Breast epithelium (tissue), 4 donors: Measurements from ENCODE around the gene KANSL3. TPM values are rescaled to one million over a fixed set of nuclear protein-coding genes. Genes with fewer than 3 reads are reported as not detected.
A peak's percentile ranks its signal among the peaks of the same experiment; 100 is the strongest.

ENCODE experiments used
- DNase-seq, 2 donors: peaks; one replicate each; pipeline ENCODE4 v3.0.0-alpha.2; 2019; ENCODE audit warnings: low spot score in 2 of 2
- H3K27ac ChIP-seq, 2 donors: fragments of 200-600 bp; sonication (generic) in 1 of 2; one replicate each; pipeline ENCODE4 v1.5.1; 2016 to 2019; ENCODE audit warnings: mild to moderate bottlenecking in 1 of 2
- H3K27me3 ChIP-seq, 2 donors: fragments of 200-600 bp; sonication (generic) in 1 of 2; one replicate each; pipeline versions ENCODE4 v1.5.1 to v1.6.0; 2017 to 2019; ENCODE audit warnings: control low read depth in 1 of 2, mild to moderate bottlenecking in 1 of 2
- H3K36me3 ChIP-seq: fragments of 200-600 bp; one replicate; pipeline ENCODE4 v1.5.1; 2019
- H3K4me1 ChIP-seq, 2 donors: fragments of 200-600 bp; sonication (generic); one replicate each; pipeline ENCODE4 v1.5.1; 2016 to 2019; ENCODE audit warnings: control low read depth in 1 of 2
- H3K4me3 ChIP-seq, 3 donors: fragments of 200-600 bp; sonication (generic); 1 replicate in 2 of 3; 2 replicates in 1 of 3; pipeline ENCODE4 v1.5.1; 2016 to 2019; ENCODE audit warnings: mild to moderate bottlenecking in 3 of 3, moderate library complexity in 2 of 3
- H3K9me3 ChIP-seq, 2 donors: fragments of 200-600 bp; sonication (generic) in 1 of 2; one replicate each; pipeline ENCODE4 v1.5.1; 2016 to 2019; ENCODE audit warnings: control low read depth in 1 of 2
- POLR2A ChIP-seq: fragments of 450-650 bp; IDR thresholded peaks from one replicate; pipeline ENCODE4 v1.6.1; 2016; ENCODE audit warnings: antibody characterized with exemption, mild to moderate bottlenecking, moderate library complexity
- POLR2AphosphoS5 ChIP-seq, 3 donors: sonication (generic); formaldehyde crosslinking; IDR thresholded peaks; one replicate each; pipeline ENCODE4 v1.6.1; 2017; ENCODE audit warnings: antibody characterized with exemption in 3 of 3
- intact Hi-C: fragments of 100-400 bp; cut with DNase I; formaldehyde crosslinking; loops from one replicate; pipeline ENCODE4 v1.15.1; 2023; ENCODE audit warnings: low total_unique reads
- total RNA-seq, 3 donors: library from RNA; depleted of rRNA; stranded (reverse); fragments of >200 nt; gene quantifications; one replicate each; pipeline ENCODE4 v1.1.0, GENCODE V29; 2016
- TF ChIP-seq, protein P1 (sequence below), 3 donors: fragments of 450-650 bp; IDR thresholded peaks; one replicate each; pipeline ENCODE4 v1.5.1; 2016 to 2017; ENCODE audit warnings: antibody characterized with exemption in 3 of 3, mild to moderate bottlenecking in 3 of 3, moderate library complexity in 3 of 3

KANSL3 gene
- total RNA-seq, 3 donors from 2014 or later, result 44.2 to 64.1 (median 53.1) TPM

DNA sequence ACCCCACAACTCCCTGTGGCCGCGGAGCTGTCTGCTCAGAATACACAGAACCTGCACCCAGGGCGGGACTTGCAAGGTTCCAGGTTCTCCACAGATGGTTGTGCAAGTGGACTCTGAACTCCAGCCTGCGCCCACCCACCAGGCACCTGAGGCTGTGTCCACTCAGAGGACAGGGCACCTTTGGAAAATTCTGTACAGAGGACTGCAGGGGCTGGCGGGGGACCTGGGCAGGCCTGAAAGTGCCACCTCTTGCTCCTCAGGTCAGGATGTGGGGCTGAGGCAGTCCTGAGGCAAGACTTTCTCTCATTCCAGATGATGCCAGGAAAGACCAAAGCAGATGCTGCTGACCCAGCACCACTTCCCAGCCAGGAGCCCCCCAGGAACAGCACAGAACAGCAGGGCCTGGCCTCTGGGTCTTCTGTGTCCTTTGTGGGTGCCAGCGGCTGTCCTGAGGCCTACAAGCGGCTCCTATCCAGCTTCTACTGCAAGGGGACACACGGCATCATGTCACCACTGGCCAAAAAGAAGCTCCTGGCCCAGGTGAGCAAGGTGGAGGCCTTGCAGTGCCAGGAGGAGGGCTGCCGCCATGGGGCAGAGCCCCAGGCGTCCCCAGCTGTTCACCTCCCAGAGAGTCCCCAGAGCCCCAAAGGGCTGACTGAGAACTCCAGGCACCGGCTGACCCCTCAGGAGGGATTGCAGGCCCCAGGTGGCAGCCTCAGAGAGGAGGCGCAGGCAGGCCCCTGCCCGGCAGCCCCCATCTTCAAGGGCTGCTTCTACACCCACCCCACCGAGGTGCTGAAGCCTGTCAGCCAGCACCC, 87.1 kb downstream of the KANSL3 start:
- no peaks in the 10 kb centered on the region for H3K27me3 ChIP-seq
- H3K4me3 ChIP-seq, result no peak overlapping the region
- no peaks in the 10 kb centered on the region for H3K9me3 ChIP-seq
- H3K27ac ChIP-seq, result no peak overlapping the region
- intact Hi-C loops, result loop anchor here (5.0 kb wide), 2 partner anchors 139 to 1281 kb away; no protein-coding TSS in a partner anchor
- peaks cover 13% of the 10 kb centered on the region for H3K36me3 ChIP-seq
- TF ChIP-seq POLR2A (no peak), POLR2AphosphoS5 (IDR thresholded peaks at IDR 0.05) (no peak)
- TF ChIP-seq, protein P1, sequence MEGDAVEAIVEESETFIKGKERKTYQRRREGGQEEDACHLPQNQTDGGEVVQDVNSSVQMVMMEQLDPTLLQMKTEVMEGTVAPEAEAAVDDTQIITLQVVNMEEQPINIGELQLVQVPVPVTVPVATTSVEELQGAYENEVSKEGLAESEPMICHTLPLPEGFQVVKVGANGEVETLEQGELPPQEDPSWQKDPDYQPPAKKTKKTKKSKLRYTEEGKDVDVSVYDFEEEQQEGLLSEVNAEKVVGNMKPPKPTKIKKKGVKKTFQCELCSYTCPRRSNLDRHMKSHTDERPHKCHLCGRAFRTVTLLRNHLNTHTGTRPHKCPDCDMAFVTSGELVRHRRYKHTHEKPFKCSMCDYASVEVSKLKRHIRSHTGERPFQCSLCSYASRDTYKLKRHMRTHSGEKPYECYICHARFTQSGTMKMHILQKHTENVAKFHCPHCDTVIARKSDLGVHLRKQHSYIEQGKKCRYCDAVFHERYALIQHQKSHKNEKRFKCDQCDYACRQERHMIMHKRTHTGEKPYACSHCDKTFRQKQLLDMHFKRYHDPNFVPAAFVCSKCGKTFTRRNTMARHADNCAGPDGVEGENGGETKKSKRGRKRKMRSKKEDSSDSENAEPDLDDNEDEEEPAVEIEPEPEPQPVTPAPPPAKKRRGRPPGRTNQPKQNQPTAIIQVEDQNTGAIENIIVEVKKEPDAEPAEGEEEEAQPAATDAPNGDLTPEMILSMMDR (IDR thresholded peaks at IDR 0.05), result no peak
- H3K4me1 ChIP-seq, result peaks cover 0 to 2% of the 10 kb centered on the region in 2 donors
- DNase-seq, result no peak

DNA sequence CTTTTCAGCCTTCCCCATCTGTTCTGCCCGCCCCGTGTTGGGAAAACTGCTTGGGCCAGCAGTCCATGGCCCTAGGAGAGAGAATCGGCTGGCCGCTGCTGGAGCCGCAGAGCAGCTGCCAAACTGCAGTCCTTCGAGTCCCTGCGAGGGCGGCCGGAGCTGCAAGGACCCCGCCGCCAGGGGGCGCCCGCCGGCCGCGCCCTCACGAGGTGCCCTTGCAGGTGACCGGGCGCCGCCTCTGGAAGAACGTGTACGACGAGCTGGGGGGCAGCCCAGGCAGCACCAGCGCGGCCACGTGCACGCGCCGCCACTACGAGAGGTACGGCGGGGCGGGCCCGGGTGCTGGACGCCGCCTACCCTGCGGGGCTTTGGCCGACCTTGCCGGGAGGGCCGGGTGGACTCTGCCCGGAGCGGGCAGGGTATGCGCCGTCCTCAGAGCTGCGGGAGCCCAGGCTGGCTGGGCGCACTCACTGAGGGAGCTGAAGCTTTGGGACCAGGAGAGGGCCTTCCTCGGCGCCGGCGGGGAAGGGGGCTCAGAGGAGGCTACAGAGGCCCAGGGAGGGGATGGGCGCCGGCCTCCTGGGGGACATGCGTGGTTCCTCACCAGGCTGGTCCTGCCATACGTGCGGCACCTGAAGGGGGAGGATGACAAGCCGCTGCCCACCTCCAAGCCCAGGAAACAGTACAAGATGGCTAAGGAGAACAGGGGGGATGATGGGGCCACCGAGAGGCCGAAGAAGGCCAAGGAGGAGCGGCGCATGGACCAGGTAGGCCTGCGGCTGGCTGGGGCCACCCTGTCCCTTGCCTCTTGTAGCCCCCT, 87.9 kb downstream of the KANSL3 start:
- intact Hi-C loops, result loop anchor here (5.0 kb wide), 2 partner anchors 138 to 1282 kb away; no protein-coding TSS in a partner anchor
- Histone ChIP-seq H3K27me3 (no peaks in the 10 kb centered on the region), H3K4me1 (peaks cover 0 to 2% of the 10 kb centered on the region in 2 donors), H3K27ac (peak overlapping the region in 1 of 2 donors; percentile 61), H3K36me3 (peaks cover 13% of the 10 kb centered on the region), H3K9me3 (no peaks in the 10 kb centered on the region), H3K4me3 (no peak overlapping the region)
- DNase-seq, result no peak
- TF ChIP-seq POLR2AphosphoS5 (IDR thresholded peaks at IDR 0.05) (no peak), POLR2A (no peak)
- TF ChIP-seq, protein P1 (IDR thresholded peaks at IDR 0.05), result peak in 1 of 3 donors; percentile 12

DNA sequence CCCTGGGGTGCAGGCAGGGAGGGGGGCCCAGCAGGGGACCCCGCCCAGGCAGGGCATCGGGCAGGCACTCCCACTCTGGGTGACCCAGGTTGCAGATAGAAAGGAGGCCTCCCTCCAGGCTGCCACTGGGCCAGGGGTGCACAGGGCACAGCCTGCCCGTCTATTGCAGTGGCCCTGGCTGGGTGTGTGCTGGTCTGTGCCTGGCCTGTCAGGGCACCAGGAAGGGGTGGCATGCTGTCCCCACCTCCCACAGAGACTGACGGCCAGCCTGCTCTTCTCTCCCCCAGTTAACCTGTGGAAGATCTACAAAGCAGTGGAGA, 88.7 kb downstream of the KANSL3 start:
- intact Hi-C loops, result no loop called here
- peak overlapping the region; percentile 18 to 61 for H3K27ac ChIP-seq
- H3K27me3 ChIP-seq, result no peaks in the 10 kb centered on the region
- DNase-seq, result peak in 1 of 2 donors; percentile 22
- H3K36me3 ChIP-seq, result peaks cover 13% of the 10 kb centered on the region
- TF ChIP-seq, protein P1 (IDR thresholded peaks at IDR 0.05), result no peak
- no peak for TF ChIP-seq POLR2AphosphoS5 (IDR thresholded peaks at IDR 0.05)
- TF ChIP-seq POLR2A, result no peak
- no peak overlapping the region for H3K4me3 ChIP-seq
- H3K4me1 ChIP-seq, result peaks cover 0 to under 1% of the 10 kb centered on the region in 2 donors
- H3K9me3 ChIP-seq, result no peaks in the 10 kb centered on the region

DNA sequence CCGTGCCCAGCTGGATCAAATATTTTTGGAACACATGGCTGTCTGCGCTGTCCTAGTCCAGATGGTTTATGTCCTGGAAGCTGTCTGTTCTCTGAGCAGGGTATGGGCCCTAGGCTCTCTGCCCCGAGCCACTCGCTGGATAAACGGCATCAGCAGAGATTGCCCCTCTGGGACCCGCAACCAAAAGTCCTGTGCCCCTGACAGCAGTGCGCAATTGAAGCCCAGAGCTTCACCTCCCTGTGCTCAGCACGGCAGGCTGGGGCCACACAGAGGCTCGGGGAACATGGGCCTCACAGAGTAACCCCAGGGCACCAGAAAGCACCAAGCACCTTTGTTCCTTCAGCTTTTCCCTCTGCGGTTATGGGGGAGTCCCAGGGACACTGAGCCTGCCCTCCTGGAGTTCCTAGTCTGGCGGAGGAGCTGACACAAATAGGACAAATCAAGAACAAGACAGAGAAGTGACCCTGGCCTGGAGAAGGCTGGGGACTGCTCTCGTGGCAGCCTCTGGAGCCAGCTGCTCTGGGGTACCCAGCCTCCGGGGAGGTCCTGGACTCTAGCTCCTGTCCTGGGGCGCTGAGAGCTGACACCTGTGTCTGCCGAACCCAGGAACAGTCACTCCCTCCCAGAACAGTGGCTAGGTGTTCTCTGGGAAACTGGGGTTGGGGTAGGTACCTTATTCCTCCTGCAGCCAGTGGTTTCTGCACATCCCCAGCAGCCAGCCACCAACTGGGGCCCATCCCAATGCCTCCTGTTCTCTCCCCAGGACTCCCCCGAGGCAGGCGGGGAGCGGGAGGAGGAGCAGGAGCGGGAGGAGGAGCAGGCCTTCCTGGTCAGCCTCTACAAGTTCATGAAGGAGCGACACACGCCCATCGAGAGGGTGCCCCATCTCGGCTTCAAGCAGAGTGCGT, 89.3 kb downstream of the KANSL3 start:
- no peaks in the 10 kb centered on the region for H3K4me1 ChIP-seq

More for the DNA sequence above, 89.3 kb downstream of the KANSL3 start:
- no peak for DNase-seq
- Histone ChIP-seq H3K4me3 (no peak overlapping the region), H3K36me3 (peaks cover 13% of the 10 kb centered on the region), H3K9me3 (no peaks in the 10 kb centered on the region), H3K27ac (peak overlapping the region; percentile 18 to 61), H3K27me3 (no peaks in the 10 kb centered on the region)
- TF ChIP-seq POLR2A (no peak), POLR2AphosphoS5 (IDR thresholded peaks at IDR 0.05) (no peak)
- TF ChIP-seq, protein P1 (IDR thresholded peaks at IDR 0.05), result no peak
- intact Hi-C loops, result no loop called here
